Ramos (cell line): ENCODE data around the gene SPTSSA.
"Not testable (repeated sequence)": the region's sequence is repeated elsewhere in the genome, so short reads cannot be mapped to it uniquely, and the experiment has no call there.

Experiments used
- in situ Hi-C: fragments of 300-500 bp; cut with MboI; formaldehyde crosslinking; loops from one replicate; pipeline ENCODE4 v1.14.3; 2022; ENCODE audit warnings: low sequenced_read_pairs; ENCODE audit not compliant: unreplicated experiment

The SPTSSA gene

DNA sequence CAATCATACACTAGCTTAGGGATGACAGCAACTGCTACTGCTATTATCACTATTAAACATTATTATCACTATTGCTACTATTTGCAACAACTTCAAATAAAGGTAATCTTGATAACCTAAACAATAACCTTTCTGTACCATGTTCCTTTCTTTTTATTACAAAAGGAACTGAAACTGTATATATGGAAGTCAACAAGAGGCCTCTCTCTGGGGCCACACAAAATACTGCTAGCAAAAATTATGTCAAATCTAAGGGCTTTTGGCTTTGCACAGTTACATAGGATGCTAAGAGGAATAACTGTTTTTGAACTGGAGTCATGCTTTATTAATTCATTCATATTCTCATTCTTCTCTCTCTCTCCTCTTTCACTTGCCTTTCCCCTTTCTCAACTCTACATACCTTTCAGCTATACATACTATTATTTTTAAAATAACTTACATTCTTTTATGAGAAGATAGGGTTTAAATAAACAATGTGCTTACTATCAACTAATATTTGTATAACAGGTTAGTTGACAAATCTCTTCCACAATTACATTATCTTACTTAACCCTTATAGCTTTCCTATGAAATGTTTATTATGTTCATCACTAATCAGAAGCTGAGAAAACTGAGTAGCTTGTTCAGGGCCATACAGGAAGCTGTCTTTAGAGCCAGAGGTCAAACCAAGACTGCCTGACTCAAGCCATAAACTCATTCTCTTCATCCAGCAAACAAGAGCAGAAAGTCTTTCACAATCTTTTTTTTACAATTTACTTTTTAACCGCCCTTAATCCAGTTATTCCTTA lies 25.7 kb downstream of the SPTSSA start:
- in situ Hi-C loops = no loop called here

GRCh38 chr14:34433957-34434356 lies 28.1 kb downstream of the SPTSSA start:
- in situ Hi-C loops = no loop called here

DNA sequence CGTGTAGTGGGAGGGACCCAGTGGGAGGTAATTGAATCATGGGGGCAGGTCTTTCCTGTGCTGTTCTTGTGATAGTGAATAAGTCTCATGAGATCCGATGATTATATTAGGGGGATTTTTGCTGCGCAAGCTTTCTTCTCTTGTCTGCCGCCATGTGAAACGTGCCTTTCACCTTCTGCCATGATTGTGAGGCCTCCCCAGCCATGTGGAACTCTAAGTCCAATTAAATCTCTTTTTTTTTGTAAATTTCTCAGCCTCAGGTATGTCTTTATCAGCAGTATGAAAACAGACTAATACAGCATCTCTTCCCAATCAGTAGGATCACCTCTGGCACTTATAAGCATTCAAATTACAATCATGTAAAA lies 34.0 kb downstream of the SPTSSA start:
- in situ Hi-C loops = not testable (repeated sequence)

DNA sequence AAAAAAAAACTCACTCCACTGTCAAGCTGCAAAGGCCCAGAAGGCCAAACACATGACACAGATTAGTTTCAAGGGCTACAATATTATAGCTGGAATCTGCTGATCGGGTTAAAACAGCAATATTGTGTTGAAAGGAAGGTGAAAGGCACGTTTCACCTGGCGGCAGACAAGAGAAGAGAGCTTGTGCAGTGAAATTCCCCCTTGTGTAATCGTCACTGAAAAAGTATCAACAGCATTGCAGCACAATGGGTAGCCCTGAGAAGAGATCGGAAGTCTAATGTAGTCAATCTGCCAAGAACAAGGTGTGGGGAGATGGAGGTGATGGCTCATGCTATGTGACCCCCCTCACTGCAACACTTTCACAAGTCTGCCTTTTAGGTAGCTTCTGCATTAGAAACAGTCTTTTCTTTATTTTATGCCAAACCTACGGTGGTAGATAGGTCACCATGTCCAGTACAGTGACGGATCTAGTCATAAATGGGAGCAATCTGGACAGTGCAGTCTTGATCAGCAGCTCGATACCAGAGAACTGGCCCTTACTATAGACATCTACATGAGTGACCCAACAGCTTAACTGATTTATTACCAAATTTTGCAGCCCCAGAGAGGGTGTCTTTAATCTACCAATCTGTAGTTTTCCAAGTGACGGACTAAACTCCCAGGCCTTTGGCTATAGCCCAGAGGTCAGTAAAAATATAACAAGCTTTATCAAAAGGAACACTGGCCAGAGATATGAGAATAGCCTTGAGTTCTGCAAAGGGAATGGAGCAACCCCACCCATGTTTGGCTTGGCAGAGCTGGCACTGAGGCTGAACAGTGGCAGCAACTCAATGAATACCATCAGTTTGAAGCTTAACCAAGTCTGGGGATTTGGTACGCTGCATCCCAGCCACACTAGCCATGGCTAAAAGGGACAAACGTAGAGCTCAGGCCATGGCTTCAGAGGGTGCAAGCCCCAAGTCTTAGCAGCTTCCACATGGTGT lies 35.4 kb downstream of the SPTSSA start:
- in situ Hi-C loops = no loop called here

- in situ Hi-C loops = no loop called here
Measured at GRCh38 chr14:34425095-34425851, 36.8 kb downstream of the SPTSSA start.

DNA sequence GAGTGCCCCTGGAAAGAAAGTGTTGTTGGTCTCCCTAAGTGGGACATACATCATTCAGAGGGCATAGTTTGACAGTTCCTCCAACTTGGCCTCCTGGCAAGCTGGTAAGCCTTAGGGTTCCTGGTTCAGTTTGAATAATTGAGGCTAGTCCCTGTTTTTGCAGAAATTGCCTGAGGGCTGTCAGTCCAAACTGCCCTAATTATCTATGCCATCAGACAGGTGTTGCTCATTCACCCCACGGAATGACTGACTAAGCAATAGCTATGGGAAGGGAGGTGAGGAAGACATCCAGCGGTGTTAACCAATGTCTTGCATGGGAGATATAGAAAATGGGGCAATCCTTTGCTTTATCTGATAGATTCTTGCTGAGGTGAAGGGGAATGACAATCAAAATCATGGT lies 37.6 kb downstream of the SPTSSA start:
- in situ Hi-C loops = no loop called here

DNA sequence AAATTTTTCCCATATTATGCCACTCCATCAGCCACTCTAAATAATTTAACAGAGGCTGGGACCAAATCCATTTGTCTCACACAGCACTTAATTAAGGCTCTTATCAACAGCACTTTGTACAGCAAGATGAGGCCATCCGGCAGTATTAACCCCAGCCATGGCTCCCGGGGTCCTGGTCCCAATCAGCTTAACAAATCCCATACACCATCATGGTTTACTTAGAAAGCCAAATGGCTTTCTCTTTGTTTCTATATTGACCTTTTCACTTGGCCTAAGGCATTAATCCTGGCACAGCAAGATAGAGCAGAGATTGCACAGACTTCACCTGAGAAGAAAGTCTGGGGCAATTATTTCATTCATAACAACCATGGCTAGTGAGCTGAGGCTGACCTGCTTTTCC lies 38.6 kb downstream of the SPTSSA start:
- in situ Hi-C loops = no loop called here

DNA sequence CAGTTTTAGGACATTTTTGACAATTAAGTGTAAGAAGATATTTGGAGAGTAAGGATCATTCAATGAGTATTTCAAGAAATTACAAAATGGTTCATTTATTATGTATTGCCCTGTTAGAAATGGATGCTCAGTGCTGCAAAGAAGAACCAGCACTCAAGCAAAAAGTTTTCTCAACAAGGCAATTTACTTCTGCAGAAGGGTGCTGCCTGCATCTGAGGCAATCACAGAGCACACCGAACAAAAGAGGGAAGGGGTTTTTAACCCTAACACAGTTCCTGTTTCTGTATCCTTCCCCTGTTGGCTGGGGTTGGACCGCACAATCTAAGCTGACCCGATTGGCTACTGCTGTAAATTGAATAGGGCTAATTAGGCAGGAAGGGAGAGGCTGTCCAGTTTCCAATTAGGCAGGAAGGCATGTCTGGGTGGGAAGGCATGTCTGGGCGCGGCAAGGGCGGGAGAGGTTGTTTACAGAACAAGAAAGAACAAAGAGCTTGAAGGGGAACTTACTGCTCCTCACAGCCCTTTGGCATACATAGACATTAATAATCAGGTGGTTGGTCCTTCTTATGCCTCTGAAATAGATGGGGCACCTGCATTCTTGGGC lies 41.4 kb downstream of the SPTSSA start:
- in situ Hi-C loops = no loop called here

- in situ Hi-C loops = no loop called here
Measured at GRCh38 chr14:34409721-34410120, 52.3 kb downstream of the SPTSSA start.

GRCh38 chr14:34407951-34408350 lies 54.1 kb downstream of the SPTSSA start:
- in situ Hi-C loops = no loop called here

DNA sequence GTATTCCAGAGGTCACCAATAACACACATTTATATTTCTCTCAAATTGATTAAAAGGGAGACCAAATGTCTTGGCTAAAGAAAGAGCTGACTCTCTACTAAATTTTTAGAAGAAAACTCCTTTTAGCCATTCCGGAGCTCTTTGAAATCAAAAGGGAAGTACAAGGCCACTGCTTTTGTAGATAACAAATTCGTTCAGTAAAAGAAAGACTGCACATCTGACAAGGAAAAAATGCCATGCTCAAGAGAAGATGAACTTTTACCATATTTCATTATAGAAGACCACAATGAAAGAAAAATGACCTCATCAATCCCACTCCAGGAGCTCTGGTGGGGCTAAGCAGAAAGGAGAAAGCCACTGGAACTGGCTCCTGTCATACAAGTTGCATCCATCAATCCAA lies 57.6 kb downstream of the SPTSSA start:
- in situ Hi-C loops = no loop called here

GRCh38 chr14:34403646-34404045 lies 58.4 kb downstream of the SPTSSA start:
- in situ Hi-C loops = no loop called here

DNA sequence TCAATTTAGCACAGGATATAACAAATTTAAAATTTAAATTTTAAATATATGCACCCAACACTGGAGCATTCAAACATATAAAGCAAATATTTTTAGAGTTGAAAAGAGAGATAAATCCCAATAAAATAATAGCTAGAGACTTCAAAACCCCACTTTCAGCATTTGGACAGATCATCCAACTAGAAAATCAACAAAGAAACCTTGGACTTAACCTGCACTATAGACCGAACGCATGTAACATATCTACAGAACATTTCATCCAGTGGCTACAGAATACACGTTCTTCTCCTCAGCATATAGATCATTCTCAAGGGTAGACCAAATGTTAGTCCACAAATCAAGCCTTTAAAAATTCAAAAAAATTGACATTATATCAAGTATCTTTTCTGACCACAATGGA lies 64.0 kb downstream of the SPTSSA start:
- in situ Hi-C loops = no loop called here

- in situ Hi-C loops = no loop called here
Measured at GRCh38 chr14:34387974-34388516, 74.0 kb downstream of the SPTSSA start.

GRCh38 chr14:34386865-34387485 lies 75.1 kb downstream of the SPTSSA start:
- in situ Hi-C loops = no loop called here

DNA sequence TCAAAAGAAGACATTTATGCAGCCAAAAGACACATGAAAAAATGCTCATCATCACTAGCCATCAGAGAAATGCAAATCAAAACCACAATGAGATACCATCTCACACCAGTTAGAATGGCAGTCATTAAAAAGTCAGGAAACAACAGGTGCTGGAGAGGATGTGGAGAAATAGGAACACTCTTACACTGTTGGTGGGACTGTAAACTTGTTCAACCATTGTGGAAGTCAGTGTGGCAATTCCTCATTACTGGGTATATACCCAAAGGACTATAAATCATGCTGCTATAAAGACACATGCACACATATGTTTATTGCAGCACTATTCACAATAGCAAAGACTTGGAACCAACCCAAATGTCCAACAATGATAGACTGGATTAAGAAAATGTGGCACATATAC lies 76.2 kb downstream of the SPTSSA start:
- in situ Hi-C loops = not testable (repeated sequence)

GRCh38 chr14:34383839-34384238 lies 78.2 kb downstream of the SPTSSA start:
- in situ Hi-C loops = no loop called here
